GM13977 (cell line): ENCODE measurements around the gene ROBO1.

Source experiments
- DNase-seq: peaks from one replicate; pipeline ENCODE4 v3.0.0; 2012; ENCODE audit warnings: low spot score
- in situ Hi-C: fragments of 300-500 bp; cut with MboI; formaldehyde crosslinking; loops from one replicate; pipeline ENCODE4 v1.12.0; 2022; ENCODE audit warnings: low sequenced_read_pairs, low pct_unique_long_range_greater_than_20kb, mixed read lengths, inconsistent platforms; ENCODE audit not compliant: unreplicated experiment
- TF ChIP-seq, protein P1 (sequence below): IDR thresholded peaks from 2 replicates; pipeline ENCODE4 v1.5.1; 2012; ENCODE audit warnings: mild to moderate bottlenecking, control low read depth; ENCODE audit not compliant: insufficient read depth; ENCODE audit errors: extremely low read depth, missing control alignments

The ROBO1 gene

DNA sequence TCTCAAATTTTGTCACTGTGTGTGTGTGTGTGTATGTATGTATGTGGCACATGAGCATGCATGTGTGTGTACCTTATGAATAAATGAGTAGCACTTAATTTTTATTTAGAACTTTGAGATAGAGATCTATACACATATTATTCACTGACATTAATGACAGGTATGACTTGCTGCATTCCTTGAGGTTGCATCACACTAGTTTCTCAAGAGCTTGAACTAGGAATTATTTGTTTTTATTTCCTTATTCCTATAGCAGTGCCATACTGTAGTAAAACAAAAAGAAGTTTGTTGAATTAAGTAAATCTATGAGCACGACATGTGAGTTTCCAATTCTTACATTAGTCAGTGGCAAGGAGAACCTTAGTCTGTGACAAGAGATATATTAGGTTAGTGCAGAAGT, 943.9 kb downstream of the ROBO1 start:
- in situ Hi-C loops, result no loop called here
- DNase-seq, result no peak
- TF ChIP-seq, protein P1, sequence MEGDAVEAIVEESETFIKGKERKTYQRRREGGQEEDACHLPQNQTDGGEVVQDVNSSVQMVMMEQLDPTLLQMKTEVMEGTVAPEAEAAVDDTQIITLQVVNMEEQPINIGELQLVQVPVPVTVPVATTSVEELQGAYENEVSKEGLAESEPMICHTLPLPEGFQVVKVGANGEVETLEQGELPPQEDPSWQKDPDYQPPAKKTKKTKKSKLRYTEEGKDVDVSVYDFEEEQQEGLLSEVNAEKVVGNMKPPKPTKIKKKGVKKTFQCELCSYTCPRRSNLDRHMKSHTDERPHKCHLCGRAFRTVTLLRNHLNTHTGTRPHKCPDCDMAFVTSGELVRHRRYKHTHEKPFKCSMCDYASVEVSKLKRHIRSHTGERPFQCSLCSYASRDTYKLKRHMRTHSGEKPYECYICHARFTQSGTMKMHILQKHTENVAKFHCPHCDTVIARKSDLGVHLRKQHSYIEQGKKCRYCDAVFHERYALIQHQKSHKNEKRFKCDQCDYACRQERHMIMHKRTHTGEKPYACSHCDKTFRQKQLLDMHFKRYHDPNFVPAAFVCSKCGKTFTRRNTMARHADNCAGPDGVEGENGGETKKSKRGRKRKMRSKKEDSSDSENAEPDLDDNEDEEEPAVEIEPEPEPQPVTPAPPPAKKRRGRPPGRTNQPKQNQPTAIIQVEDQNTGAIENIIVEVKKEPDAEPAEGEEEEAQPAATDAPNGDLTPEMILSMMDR, result no peak

GRCh38 chr3:78823434-78823833, 944.4 kb downstream of the ROBO1 start:
- DNase-seq, result no peak
- in situ Hi-C loops, result no loop called here
- TF ChIP-seq, protein P1, result no peak

GRCh38 chr3:78822726-78823125, 945.1 kb downstream of the ROBO1 start:
- in situ Hi-C loops, result no loop called here
- no peak for DNase-seq
- TF ChIP-seq, protein P1, result no peak

DNA sequence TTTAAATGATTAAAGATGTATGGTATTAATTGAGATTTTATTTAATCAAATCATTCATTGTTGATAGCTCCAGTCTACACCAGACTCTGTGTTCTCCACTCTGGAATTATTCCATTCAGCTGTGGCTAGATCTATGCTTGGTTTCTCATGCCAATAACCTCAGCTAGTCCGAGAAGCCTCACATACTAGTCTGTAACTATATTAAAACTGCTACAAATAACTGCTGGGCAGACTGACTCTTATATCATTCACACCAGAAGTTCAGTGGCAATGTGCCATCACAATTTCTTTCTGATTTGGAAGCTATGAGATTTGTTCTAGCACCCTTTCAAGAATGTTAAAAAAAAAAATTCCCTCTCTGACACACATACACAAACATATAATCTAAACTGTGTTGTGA, 947.3 kb downstream of the ROBO1 start:
- no peak for DNase-seq
- TF ChIP-seq, protein P1, result no peak
- in situ Hi-C loops, result no loop called here

GRCh38 chr3:78818161-78818985, 949.4 kb downstream of the ROBO1 start:
- DNase-seq, result no peak
- TF ChIP-seq, protein P1, result no peak
- in situ Hi-C loops, result no loop called here

DNA sequence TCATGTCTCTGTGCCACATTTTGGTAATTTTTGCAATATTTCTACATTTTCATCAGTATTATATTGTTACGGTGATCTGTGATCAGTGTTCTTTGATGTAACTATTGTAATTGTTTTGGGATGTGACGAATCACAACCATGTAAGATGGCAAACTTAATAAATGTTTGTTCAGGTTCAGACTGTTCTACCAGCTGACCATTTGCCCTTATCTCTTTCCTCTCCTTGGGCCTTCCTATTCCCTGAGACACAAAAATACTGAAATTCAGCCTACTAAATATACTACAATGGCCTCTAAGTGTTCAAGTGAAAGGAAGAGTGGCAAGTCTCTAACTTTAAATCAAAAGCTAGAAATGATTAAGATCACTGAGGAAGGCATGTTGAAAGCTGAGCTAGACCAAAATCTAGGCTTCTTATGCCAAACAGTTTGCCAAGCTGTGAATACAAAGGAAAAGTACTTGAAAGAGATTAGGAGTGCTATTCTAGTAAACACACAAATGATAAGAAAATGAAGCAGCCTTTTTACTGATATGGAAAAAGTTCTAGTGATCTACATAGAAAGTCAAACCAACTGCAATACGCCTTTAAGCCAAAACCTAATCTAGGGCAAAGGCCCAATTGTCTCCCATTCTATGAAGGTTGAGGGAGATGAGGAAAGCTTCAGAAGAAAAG, 952.8 kb downstream of the ROBO1 start:
- no peak for DNase-seq

More for the DNA sequence above, 952.8 kb downstream of the ROBO1 start:
- TF ChIP-seq, protein P1, result no peak
- in situ Hi-C loops, result no loop called here
